ENCODE data around the gene ADAMTS10. TPM values are rescaled to one million over a fixed set of nuclear protein-coding genes. Genes with fewer than 3 reads are reported as not detected.

The ADAMTS10 gene
- total RNA-seq, 1 donor from 2014 or later: 5.8 TPM

DNA sequence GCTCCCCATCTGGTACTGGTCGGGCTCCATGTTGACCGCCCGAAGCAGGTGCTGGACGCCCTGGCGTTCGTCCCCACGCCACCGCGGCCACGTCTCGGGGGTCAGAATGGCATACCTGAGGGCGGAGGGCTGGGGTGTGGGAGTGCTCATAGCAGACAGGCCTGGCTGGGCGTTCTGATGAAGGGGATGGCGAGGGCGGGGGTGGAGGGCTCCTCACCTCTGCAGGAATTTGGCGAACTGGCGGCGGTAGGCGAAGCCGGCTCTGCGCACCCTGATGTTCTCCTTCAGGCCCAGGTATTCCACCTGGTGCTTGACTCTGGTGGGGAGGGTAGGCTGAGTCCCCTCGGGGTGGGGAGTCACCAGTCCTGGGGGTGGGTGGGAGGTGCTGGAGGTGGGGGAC lies 74.2 kb downstream of the ADAMTS10 start:
- Histone ChIP-seq H3K4me2 (no peak overlapping the region), H3K79me2 (ENCODE audit: low read depth) (no peaks in the 10 kb centered on the region), H4K20me1 (ENCODE audit: low read depth) (no peaks in the 10 kb centered on the region), H3K9me3 (ENCODE audit: low read depth) (no peaks in the 10 kb centered on the region), H3K9ac (no peak overlapping the region), H3F3A (ENCODE audit: low read depth) (no peaks in the 10 kb centered on the region), H3K27ac (no peak overlapping the region), H2AFZ (replicated peaks) (no peak overlapping the region), H3K4me1 (no peaks in the 10 kb centered on the region), H3K27me3 (no peaks in the 10 kb centered on the region), H3K4me3 (no peak overlapping the region), H3K36me3 (no peaks in the 10 kb centered on the region)
- Mint-ChIP-seq H3K4me3 (no peak overlapping the region), H3K4me1 (no peaks in the 10 kb centered on the region), H3K27me3 (ENCODE audit: insufficient read depth, low read depth) (peaks cover 4% of the 10 kb centered on the region), H3K27ac (no peak overlapping the region), H3K36me3 (no peaks in the 10 kb centered on the region), H3K9me3 (no peaks in the 10 kb centered on the region)
- TF ChIP-seq CTCF (IDR thresholded peaks at IDR 0.05) (no peak), EZH2phosphoT487 (IDR thresholded peaks at IDR 0.05) (no peak), EZH2 (IDR thresholded peaks at IDR 0.05) (no peak)
- no peak for DNase-seq (ENCODE audit: low spot score)

GRCh38 chr19:8532225-8532624 lies 78.3 kb downstream of the ADAMTS10 start:
- H3K4me3 Mint-ChIP-seq: no peak overlapping the region
- Histone ChIP-seq H3K36me3 (no peaks in the 10 kb centered on the region), H3K4me1 (no peaks in the 10 kb centered on the region), H4K20me1 (ENCODE audit: low read depth) (peaks cover 3% of the 10 kb centered on the region), H3F3A (ENCODE audit: low read depth) (no peaks in the 10 kb centered on the region), H3K79me2 (ENCODE audit: low read depth) (no peaks in the 10 kb centered on the region), H3K27ac (no peak overlapping the region), H3K4me2 (no peak overlapping the region), H3K4me3 (no peak overlapping the region), H3K9me3 (ENCODE audit: low read depth) (no peaks in the 10 kb centered on the region), H2AFZ (replicated peaks) (no peak overlapping the region), H3K27me3 (peaks cover under 1% of the 10 kb centered on the region), H3K9ac (no peak overlapping the region)
- H3K9me3 Mint-ChIP-seq: no peaks in the 10 kb centered on the region
- TF ChIP-seq EZH2phosphoT487 (IDR thresholded peaks at IDR 0.05): no peak
- TF ChIP-seq CTCF (IDR thresholded peaks at IDR 0.05): no peak
- TF ChIP-seq EZH2 (IDR thresholded peaks at IDR 0.05): no peak
- no peak overlapping the region for H3K27ac Mint-ChIP-seq
- no peak for DNase-seq (ENCODE audit: low spot score)
- peaks cover 5% of the 10 kb centered on the region for H3K36me3 Mint-ChIP-seq
- no peaks in the 10 kb centered on the region for H3K4me1 Mint-ChIP-seq
- peaks cover 12% of the 10 kb centered on the region for H3K27me3 Mint-ChIP-seq (ENCODE audit: insufficient read depth, low read depth)

- no peak overlapping the region for H3K27ac Mint-ChIP-seq
Observed at GRCh38 chr19:8531470-8531869, 79.0 kb downstream of the ADAMTS10 start.

More at GRCh38 chr19:8531470-8531869, 79.0 kb downstream of the ADAMTS10 start:
- peak overlapping the region; percentile 58 for H3K4me3 Mint-ChIP-seq
- H3K27me3 ChIP-seq: peaks cover 8% of the 10 kb centered on the region
- no peak overlapping the region for H3K4me2 ChIP-seq
- no peaks in the 10 kb centered on the region for H3K79me2 ChIP-seq (ENCODE audit: low read depth)
- peaks cover 4% of the 10 kb centered on the region for H3K4me1 Mint-ChIP-seq
- no peak overlapping the region for H3K4me3 ChIP-seq
- H3K27ac ChIP-seq: no peak overlapping the region
- no peaks in the 10 kb centered on the region for H3K36me3 ChIP-seq
- peaks cover 8% of the 10 kb centered on the region for H3K27me3 Mint-ChIP-seq (ENCODE audit: insufficient read depth, low read depth)
- peaks cover 5% of the 10 kb centered on the region for H3K36me3 Mint-ChIP-seq
- TF ChIP-seq CTCF (IDR thresholded peaks at IDR 0.05) (no peak), EZH2phosphoT487 (IDR thresholded peaks at IDR 0.05) (no peak), EZH2 (IDR thresholded peaks at IDR 0.05) (no peak)
- DNase-seq (ENCODE audit: low spot score): no peak
- H4K20me1 ChIP-seq (ENCODE audit: low read depth): peaks cover 9% of the 10 kb centered on the region
- no peaks in the 10 kb centered on the region for H3F3A ChIP-seq (ENCODE audit: low read depth)
- H3K9me3 Mint-ChIP-seq: no peaks in the 10 kb centered on the region
- no peak overlapping the region for H2AFZ ChIP-seq (replicated peaks)
- H3K9ac ChIP-seq: no peak overlapping the region
- no peaks in the 10 kb centered on the region for H3K9me3 ChIP-seq (ENCODE audit: low read depth)
- no peaks in the 10 kb centered on the region for H3K4me1 ChIP-seq

Other genes with a start within 250 kb of the ADAMTS10 start
- 1.9 TPM in 1 of 2 replicates, not detected in the other for gene ANGPTL4, start 246.6 kb downstream of the ADAMTS10 start, total RNA-seq (ENCODE audit: low replicate concordance)
- 17.1 and 32.3 TPM in 2 replicates for gene RAB11B, start 220.4 kb downstream of the ADAMTS10 start, total RNA-seq (ENCODE audit: low replicate concordance)
- gene MARCHF2, start 197.4 kb downstream of the ADAMTS10 start, total RNA-seq (ENCODE audit: low replicate concordance): 27.0 and 72.7 TPM in 2 replicates
- 118 and 156 TPM in 2 replicates for gene HNRNPM, start 165.7 kb downstream of the ADAMTS10 start, total RNA-seq (ENCODE audit: low replicate concordance)
- gene PRAM1, start 108.1 kb downstream of the ADAMTS10 start, total RNA-seq (ENCODE audit: low replicate concordance): 0.22 and 0.56 TPM in 2 replicates
- gene ZNF414, start 96.5 kb downstream of the ADAMTS10 start, total RNA-seq (ENCODE audit: low replicate concordance): 1.8 and 8.9 TPM in 2 replicates
- 0.09 and 0.15 TPM in 2 replicates for gene MYO1F, start 33.3 kb downstream of the ADAMTS10 start, total RNA-seq (ENCODE audit: low replicate concordance)
- not detected in 2 replicates for gene NFILZ, start 19.9 kb upstream of the ADAMTS10 start, total RNA-seq (ENCODE audit: low replicate concordance)
- gene ACTL9, start 88.1 kb upstream of the ADAMTS10 start, total RNA-seq (ENCODE audit: low replicate concordance): not detected in 2 replicates
- not detected in 2 replicates for gene OR2Z1, start 110.9 kb upstream of the ADAMTS10 start, total RNA-seq (ENCODE audit: low replicate concordance)
- 59.0 and 59.4 TPM in 2 replicates for gene ZNF558, start 221.6 kb upstream of the ADAMTS10 start, total RNA-seq (ENCODE audit: low replicate concordance)
- gene MBD3L1, start 221.7 kb upstream of the ADAMTS10 start, total RNA-seq (ENCODE audit: low replicate concordance): not detected in 2 replicates